ENCODE results near the gene SPINK2.

The SPINK2 gene

DNA sequence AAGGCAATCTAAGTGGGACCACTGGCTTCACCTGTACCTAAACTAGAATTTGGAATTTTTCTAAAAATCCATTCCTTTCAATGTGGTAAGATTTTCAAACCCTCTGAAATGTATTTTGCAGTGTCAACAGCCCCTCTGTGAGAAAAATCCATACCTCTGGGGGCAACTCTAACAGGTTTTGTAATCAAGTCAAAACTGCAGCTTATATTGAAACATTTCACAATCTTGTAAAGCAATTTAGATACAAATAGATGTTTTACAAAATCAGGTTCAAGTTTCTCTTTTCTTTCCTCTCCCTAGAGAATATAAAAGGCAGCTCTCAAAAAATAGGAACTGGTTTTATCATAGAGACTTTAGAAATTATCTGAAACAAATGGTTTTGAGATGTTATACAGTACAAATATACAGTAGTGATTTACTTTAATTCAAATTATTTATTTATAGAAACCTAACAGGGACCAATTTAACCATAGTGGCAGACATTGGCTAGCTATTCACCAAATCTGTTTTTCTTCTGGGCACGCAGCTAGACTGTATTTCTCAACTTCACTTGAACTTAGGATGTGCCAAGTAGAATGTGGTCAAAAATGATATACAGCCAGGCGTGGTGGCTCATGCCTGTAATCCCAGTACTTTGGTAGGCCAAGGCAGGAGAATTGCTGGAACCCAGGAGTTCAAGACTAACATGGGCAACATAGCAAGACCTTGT is 36.3 kb upstream of the SPINK2 start:
- ChIA-PET CTCF (interaction anchor here (1.0 to 1.2 kb wide), 2 partner anchors 18 to 1423 kb away, joined by 3 read pairs; no protein-coding TSS in a partner anchor), POLR2A (interaction anchor here (0.9 kb wide), 1 partner anchor 9 kb away, joined by 3 read pairs; no protein-coding TSS in a partner anchor)
- H3K27me3 ChIP-seq (replicated peaks in 2 of 5; ENCODE audit: control insufficient read depth in 4 of 5, insufficient read depth in 5 of 5, low read length in 4 of 5): no peaks in the 10 kb centered on the region
- H3K9me3 ChIP-seq (ENCODE audit: control extremely low read depth in 1 of 5, control insufficient read depth in 4 of 5, insufficient read depth in 2 of 5, low read depth in 1 of 5, low read length in 4 of 5): no peaks in the 10 kb centered on the region
- peak in 1 of 3 donors; percentile 17 for DNase-seq
- peaks cover 0 to 15% (median 4%) of the 10 kb centered on the region in 4 experiments for H3K4me1 ChIP-seq (ENCODE audit: control extremely low read depth in 1 of 4, control insufficient read depth in 4 of 4, insufficient read depth in 4 of 4, low read length in 3 of 4)
- no peak overlapping the region for H3K27ac ChIP-seq (ENCODE audit: insufficient read depth in 1 of 2, low read depth in 1 of 2, low read length in 2 of 2, poor library complexity in 1 of 2, severe bottlenecking in 2 of 2)
- H3K36me3 ChIP-seq (ENCODE audit: control insufficient read depth in 4 of 4, insufficient read depth in 4 of 4, low read length in 3 of 4): no peaks in the 10 kb centered on the region
- no peak overlapping the region for H3K4me3 ChIP-seq (ENCODE audit: control insufficient read depth in 1 of 7, extremely low read depth in 1 of 7, insufficient read depth in 4 of 7, low read depth in 2 of 7, low read length in 6 of 7)
- 58% methylated on average over 2 of the region's 2 CpGs for WGBS (ENCODE audit: insufficient coverage)

DNA sequence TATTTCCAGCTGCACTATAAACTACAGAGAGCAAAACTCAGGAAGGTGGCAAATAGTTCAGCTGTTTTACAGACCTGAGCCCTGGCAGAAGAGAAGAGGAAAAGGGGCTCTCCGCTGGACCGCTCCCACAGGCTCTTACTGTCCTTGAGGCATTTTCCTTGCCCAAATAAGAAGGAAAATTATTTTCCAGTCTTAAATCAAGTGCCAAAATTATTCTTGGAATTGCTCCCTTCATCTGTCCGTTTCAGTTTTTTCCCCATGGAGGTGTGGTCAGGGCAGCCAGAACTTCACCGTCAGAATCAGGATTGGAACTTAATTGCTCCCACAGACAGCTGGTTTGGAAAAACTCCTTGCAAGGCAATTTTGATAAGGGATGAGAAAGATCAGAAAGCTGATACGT is 35.2 kb upstream of the SPINK2 start:
- WGBS (ENCODE audit: insufficient coverage): 91% methylated on average over 4 of the region's 5 CpGs
- Histone ChIP-seq H3K27ac (ENCODE audit: insufficient read depth in 1 of 2, low read depth in 1 of 2, low read length in 2 of 2, poor library complexity in 1 of 2, severe bottlenecking in 2 of 2) (no peak overlapping the region), H3K27me3 (replicated peaks in 2 of 5; ENCODE audit: control insufficient read depth in 4 of 5, insufficient read depth in 5 of 5, low read length in 4 of 5) (no peaks in the 10 kb centered on the region), H3K4me3 (ENCODE audit: control insufficient read depth in 1 of 7, extremely low read depth in 1 of 7, insufficient read depth in 4 of 7, low read depth in 2 of 7, low read length in 6 of 7) (no peak overlapping the region), H3K9me3 (ENCODE audit: control extremely low read depth in 1 of 5, control insufficient read depth in 4 of 5, insufficient read depth in 2 of 5, low read depth in 1 of 5, low read length in 4 of 5) (no peaks in the 10 kb centered on the region), H3K36me3 (ENCODE audit: control insufficient read depth in 4 of 4, insufficient read depth in 4 of 4, low read length in 3 of 4) (no peaks in the 10 kb centered on the region), H3K4me1 (ENCODE audit: control extremely low read depth in 1 of 4, control insufficient read depth in 4 of 4, insufficient read depth in 4 of 4, low read length in 3 of 4) (peaks cover 0 to 15% (median 4%) of the 10 kb centered on the region in 4 experiments)
- CTCF ChIA-PET: interaction anchor here (1.0 to 1.2 kb wide), 2 partner anchors 19 to 1422 kb away, joined by 3 read pairs; no protein-coding TSS in a partner anchor
- POLR2A ChIA-PET: no interaction called here
- DNase-seq: no peak

DNA sequence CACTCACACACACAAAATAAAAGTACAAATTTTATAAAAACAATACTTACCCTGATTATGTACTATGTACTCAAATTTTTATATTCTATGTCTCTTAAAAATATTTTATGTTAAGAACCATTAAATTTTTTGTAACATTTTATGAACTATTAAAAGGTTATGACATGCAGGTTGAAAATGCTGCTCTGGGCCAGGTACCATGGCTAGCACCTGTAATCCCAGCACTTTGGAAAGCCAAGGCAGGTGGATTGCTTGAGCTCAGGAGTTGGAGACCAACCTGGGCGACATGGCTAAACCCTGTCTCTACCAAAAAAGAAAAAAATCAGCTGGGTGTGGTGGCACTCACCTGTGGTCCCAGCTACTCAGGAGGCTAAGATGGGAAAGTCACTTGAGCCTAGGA is 29.4 kb upstream of the SPINK2 start:
- Histone ChIP-seq H3K36me3 (ENCODE audit: control insufficient read depth in 4 of 4, insufficient read depth in 4 of 4, low read length in 3 of 4) (no peaks in the 10 kb centered on the region), H3K4me1 (ENCODE audit: control extremely low read depth in 1 of 4, control insufficient read depth in 4 of 4, insufficient read depth in 4 of 4, low read length in 3 of 4) (no peaks in the 10 kb centered on the region), H3K9me3 (ENCODE audit: control extremely low read depth in 1 of 5, control insufficient read depth in 4 of 5, insufficient read depth in 2 of 5, low read depth in 1 of 5, low read length in 4 of 5) (no peaks in the 10 kb centered on the region), H3K4me3 (ENCODE audit: control insufficient read depth in 1 of 7, extremely low read depth in 1 of 7, insufficient read depth in 4 of 7, low read depth in 2 of 7, low read length in 6 of 7) (no peak overlapping the region), H3K27ac (ENCODE audit: insufficient read depth in 1 of 2, low read depth in 1 of 2, low read length in 2 of 2, poor library complexity in 1 of 2, severe bottlenecking in 2 of 2) (no peak overlapping the region), H3K27me3 (replicated peaks in 2 of 5; ENCODE audit: control insufficient read depth in 4 of 5, insufficient read depth in 5 of 5, low read length in 4 of 5) (no peaks in the 10 kb centered on the region)
- CTCF ChIA-PET: no interaction called here
- no CpG with 5 or more reads among the region's 1 CpG for WGBS (ENCODE audit: insufficient coverage)
- POLR2A ChIA-PET: no interaction called here
- no peak for DNase-seq

DNA sequence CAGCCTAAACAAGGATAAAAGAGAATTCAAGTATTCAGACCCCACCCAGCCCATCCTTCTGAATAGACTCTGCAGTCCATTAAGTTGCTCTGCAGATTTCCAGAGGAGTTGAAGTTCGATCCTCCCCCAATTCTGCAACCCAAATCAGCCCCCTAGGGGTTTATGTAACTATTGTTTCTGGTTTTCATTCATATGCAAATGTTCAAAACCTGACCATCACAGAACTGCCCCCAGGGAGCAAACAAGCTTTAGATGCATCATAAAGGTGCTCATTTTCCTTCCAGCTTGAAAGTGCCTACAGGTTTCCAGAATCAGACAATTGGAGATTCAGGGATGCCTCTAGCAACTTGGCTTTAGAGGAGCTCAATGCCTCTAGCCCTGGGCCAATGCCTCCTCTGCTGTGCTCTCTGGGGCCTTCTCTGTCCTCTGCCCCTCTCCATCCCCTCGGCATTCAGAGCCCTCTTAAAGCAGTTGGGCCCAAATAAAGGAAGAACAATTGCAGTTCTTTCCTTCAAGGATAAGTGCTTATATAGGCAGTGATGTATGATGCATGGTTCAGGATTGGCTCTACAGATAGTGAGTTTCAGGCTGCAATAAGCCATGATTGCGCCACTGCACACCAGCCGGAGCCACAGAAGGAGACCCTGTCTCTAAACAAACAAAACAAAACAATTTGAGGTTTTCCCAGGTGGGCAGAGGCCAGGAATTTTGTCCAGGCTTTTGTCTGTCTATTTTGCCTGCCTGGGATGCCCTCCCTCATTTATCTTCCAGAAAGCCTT is 23.5 kb upstream of the SPINK2 start:
- Histone ChIP-seq H3K27ac (ENCODE audit: insufficient read depth in 1 of 2, low read depth in 1 of 2, low read length in 2 of 2, poor library complexity in 1 of 2, severe bottlenecking in 2 of 2) (no peak overlapping the region), H3K27me3 (replicated peaks in 2 of 5; ENCODE audit: control insufficient read depth in 4 of 5, insufficient read depth in 5 of 5, low read length in 4 of 5) (no peaks in the 10 kb centered on the region), H3K4me1 (ENCODE audit: control extremely low read depth in 1 of 4, control insufficient read depth in 4 of 4, insufficient read depth in 4 of 4, low read length in 3 of 4) (peaks cover 0 to 7% (median 2%) of the 10 kb centered on the region in 4 experiments), H3K4me3 (ENCODE audit: control insufficient read depth in 1 of 7, extremely low read depth in 1 of 7, insufficient read depth in 4 of 7, low read depth in 2 of 7, low read length in 6 of 7) (no peak overlapping the region), H3K36me3 (ENCODE audit: control insufficient read depth in 4 of 4, insufficient read depth in 4 of 4, low read length in 3 of 4) (no peaks in the 10 kb centered on the region), H3K9me3 (ENCODE audit: control extremely low read depth in 1 of 5, control insufficient read depth in 4 of 5, insufficient read depth in 2 of 5, low read depth in 1 of 5, low read length in 4 of 5) (no peaks in the 10 kb centered on the region)
- DNase-seq: no peak
- CTCF ChIA-PET: interaction anchor here (1.0 kb wide), 1 partner anchor 384 kb away, joined by 3 read pairs; no protein-coding TSS in a partner anchor
- WGBS (ENCODE audit: insufficient coverage): 100% methylated on average over 2 of the region's 4 CpGs
- POLR2A ChIA-PET: no interaction called here

DNA sequence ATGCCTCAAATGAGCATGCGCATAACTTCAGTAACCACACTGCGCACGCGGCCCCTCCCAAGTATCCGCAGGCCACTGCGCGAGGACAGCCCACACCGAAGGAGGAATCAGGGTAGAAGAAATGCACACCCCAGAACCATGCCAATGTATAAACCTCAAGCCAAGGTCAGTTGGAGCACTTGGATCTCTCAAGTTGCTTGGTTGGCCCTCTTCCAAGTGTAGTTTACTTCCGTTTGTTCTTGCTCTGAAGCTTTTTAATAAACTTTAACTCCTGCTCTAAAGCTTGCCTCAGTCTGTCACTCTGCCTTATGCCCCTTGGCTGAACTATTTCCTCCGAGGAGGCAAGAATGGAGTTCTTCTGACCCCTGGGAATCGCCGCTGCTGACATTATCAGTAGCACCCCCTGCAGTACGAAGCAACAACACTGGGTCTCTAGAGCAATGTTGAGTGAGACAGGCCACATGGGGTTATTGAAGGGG is 22.0 kb upstream of the SPINK2 start:
- Histone ChIP-seq H3K36me3 (ENCODE audit: control insufficient read depth in 4 of 4, insufficient read depth in 4 of 4, low read length in 3 of 4) (no peaks in the 10 kb centered on the region), H3K9me3 (ENCODE audit: control extremely low read depth in 1 of 5, control insufficient read depth in 4 of 5, insufficient read depth in 2 of 5, low read depth in 1 of 5, low read length in 4 of 5) (no peaks in the 10 kb centered on the region), H3K27ac (ENCODE audit: insufficient read depth in 1 of 2, low read depth in 1 of 2, low read length in 2 of 2, poor library complexity in 1 of 2, severe bottlenecking in 2 of 2) (no peak overlapping the region), H3K4me3 (ENCODE audit: control insufficient read depth in 1 of 7, extremely low read depth in 1 of 7, insufficient read depth in 4 of 7, low read depth in 2 of 7, low read length in 6 of 7) (no peak overlapping the region), H3K27me3 (replicated peaks in 2 of 5; ENCODE audit: control insufficient read depth in 4 of 5, insufficient read depth in 5 of 5, low read length in 4 of 5) (no peaks in the 10 kb centered on the region), H3K4me1 (ENCODE audit: control extremely low read depth in 1 of 4, control insufficient read depth in 4 of 4, insufficient read depth in 4 of 4, low read length in 3 of 4) (peaks cover 0 to 7% (median 2%) of the 10 kb centered on the region in 4 experiments)
- WGBS (ENCODE audit: insufficient coverage): 96% methylated on average over 12 of the region's 13 CpGs
- DNase-seq: no peak
- POLR2A ChIA-PET: no interaction called here
- CTCF ChIA-PET: interaction anchor here (1.3 to 2.0 kb wide), 2 partner anchors 9 to 19 kb away, joined by 3 to 6 read pairs; no protein-coding TSS in a partner anchor

DNA sequence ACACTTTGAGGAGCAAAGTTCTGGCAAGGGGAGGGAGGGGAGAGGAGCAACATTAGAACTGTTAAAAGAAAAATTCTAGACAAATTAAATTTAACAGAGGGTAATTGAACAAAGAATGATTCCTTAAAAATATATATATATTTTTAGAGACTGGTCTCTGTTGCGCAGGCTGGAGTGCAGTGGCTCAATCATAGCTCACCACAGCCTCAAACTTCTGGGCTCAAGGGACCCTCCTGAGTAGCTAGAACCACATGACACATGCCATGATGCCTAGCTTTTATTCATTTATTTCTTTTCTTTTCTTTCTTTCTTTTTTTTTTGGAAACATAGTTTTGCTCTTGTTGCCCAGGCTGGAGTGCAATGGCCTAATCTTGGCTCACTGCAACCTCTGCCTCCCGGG is 19.1 kb upstream of the SPINK2 start:
- no peak for DNase-seq
- ChIA-PET CTCF (interaction anchor here (0.9 to 1.8 kb wide), 4 partner anchors 27 to 416 kb away, joined by 3 to 6 read pairs (median 4); no protein-coding TSS in a partner anchor), POLR2A (no interaction called here)
- no peak overlapping the region for H3K27ac ChIP-seq (ENCODE audit: insufficient read depth in 1 of 2, low read depth in 1 of 2, low read length in 2 of 2, poor library complexity in 1 of 2, severe bottlenecking in 2 of 2)
- H3K36me3 ChIP-seq (ENCODE audit: control insufficient read depth in 4 of 4, insufficient read depth in 4 of 4, low read length in 3 of 4): no peaks in the 10 kb centered on the region
- H3K4me1 ChIP-seq (ENCODE audit: control extremely low read depth in 1 of 4, control insufficient read depth in 4 of 4, insufficient read depth in 4 of 4, low read length in 3 of 4): peaks cover 0 to 12% (median 6%) of the 10 kb centered on the region in 4 experiments
- WGBS (ENCODE audit: insufficient coverage): 100% methylated on average over 2 of the region's 2 CpGs
- H3K27me3 ChIP-seq (replicated peaks in 2 of 5; ENCODE audit: control insufficient read depth in 4 of 5, insufficient read depth in 5 of 5, low read length in 4 of 5): no peaks in the 10 kb centered on the region
- no peak overlapping the region for H3K4me3 ChIP-seq (ENCODE audit: control insufficient read depth in 1 of 7, extremely low read depth in 1 of 7, insufficient read depth in 4 of 7, low read depth in 2 of 7, low read length in 6 of 7)
- H3K9me3 ChIP-seq (ENCODE audit: control extremely low read depth in 1 of 5, control insufficient read depth in 4 of 5, insufficient read depth in 2 of 5, low read depth in 1 of 5, low read length in 4 of 5): no peaks in the 10 kb centered on the region
